Heart left ventricle (tissue), 13 donors: ENCODE results near the gene LIF.

Source experiments
- POLR2A ChIP-seq, 2 donors: fragments of 450-650 bp; IDR thresholded peaks; one replicate each; pipeline ENCODE4 v1.6.1; 2017; ENCODE audit warnings: antibody characterized with exemption in 2 of 2, mild to moderate bottlenecking in 2 of 2, moderate library complexity in 2 of 2
- TF ChIP-seq, protein P1 (sequence below), 12 donors: fragments of 200-600 bp; sonication (generic) in 4 of 12; IDR thresholded peaks; one replicate each; pipeline versions ENCODE4 v1.5.0 to v1.8.0; 2018 to 2022; ENCODE audit warnings: antibody characterized with exemption in 12 of 12, mild to moderate bottlenecking in 5 of 12
- donor health status: ischemic (EF 13 %, LVEDD 7.1; RV severe dilation, severe dysfunction).
- donor health status: DM: no; HTN: yes; CAD: no.
- donor health status: DM: no; HTN: no; CAD: no.
- donor health status: ischemic (EF 25% LVEDD 6.9; RV normal size, moderate dysfunction).
- donor health status: ischemic (EF 25% LVEDD 5.7; RV mildly dilated, moderate dysfunction).
- donor health status: ischemic (EF 35%, LVEDD 5.7; RV mildly dilated, moderate dysfunction).
- donor health status: nonischemic (EF 11% LVEDD 7.7; RV severe dilation, severe dysfunction).
- donor health status: DM: yes; HTN: yes; CAD: no.
- donor health status: PGD.
- donor health status: ischemic (EF 29% LVEDD 5.4; RV normal size, mild dysfunction).
- donor health status: nonischemic (EF 23%, LVEDD 6.1; RV moderate dilation, normal function).

DNA sequence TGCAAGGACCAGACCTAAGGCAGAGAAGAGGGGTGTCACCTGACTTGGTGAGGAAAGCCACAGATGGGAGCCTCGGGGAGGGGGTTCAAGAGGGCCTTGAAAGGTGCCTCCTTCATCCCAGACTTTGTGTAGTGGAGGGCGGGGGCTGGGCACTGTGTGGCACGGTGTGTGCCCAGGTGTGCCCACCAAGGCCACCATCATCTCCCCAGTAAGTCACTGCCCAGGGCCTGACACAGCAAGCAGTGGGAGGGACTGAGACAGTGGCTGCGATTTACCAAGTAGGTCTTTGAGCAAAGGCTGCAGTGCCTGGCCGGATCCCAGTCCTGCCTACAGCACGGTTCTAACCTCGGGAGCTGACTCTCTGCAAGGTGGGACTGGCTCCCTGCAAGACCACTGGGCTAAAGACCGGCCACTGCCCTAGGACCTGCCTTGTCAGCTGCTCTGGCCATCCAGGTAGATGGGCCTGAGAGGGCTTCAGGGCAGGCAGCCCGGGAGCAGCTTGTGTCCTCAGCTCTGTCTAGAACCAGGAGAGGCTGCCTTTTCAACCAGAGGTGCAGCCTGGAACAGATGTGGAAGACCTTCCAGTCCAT is 18.7 kb upstream of the LIF start:
- TF ChIP-seq, protein P1, sequence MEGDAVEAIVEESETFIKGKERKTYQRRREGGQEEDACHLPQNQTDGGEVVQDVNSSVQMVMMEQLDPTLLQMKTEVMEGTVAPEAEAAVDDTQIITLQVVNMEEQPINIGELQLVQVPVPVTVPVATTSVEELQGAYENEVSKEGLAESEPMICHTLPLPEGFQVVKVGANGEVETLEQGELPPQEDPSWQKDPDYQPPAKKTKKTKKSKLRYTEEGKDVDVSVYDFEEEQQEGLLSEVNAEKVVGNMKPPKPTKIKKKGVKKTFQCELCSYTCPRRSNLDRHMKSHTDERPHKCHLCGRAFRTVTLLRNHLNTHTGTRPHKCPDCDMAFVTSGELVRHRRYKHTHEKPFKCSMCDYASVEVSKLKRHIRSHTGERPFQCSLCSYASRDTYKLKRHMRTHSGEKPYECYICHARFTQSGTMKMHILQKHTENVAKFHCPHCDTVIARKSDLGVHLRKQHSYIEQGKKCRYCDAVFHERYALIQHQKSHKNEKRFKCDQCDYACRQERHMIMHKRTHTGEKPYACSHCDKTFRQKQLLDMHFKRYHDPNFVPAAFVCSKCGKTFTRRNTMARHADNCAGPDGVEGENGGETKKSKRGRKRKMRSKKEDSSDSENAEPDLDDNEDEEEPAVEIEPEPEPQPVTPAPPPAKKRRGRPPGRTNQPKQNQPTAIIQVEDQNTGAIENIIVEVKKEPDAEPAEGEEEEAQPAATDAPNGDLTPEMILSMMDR (IDR thresholded peaks at IDR 0.05), result no peak
- TF ChIP-seq POLR2A (IDR thresholded peaks at IDR 0.05), result no peak
